ENCODE results near the gene VASH2. TPM values are rescaled to one million over a fixed set of nuclear protein-coding genes. Genes with fewer than 3 reads are reported as not detected.

The VASH2 gene
- total and polyA plus RNA-seq, 2 of the 8 experiments (the other 6 are each of a cell fraction or from before 2014, with no cell fraction given): 44.0 to 187 TPM

GRCh38 chr1:212955098-212955497 is 4.8 kb downstream of the VASH2 start:
- H3K9me3 ChIP-seq (ENCODE audit: insufficient read depth in 2 of 2, low read depth in 1 of 2, low read length in 1 of 2): no peaks in the 10 kb centered on the region
- H3K9ac ChIP-seq (replicated peaks in 1 of 4; ENCODE audit: extremely low read depth in 1 of 4, low read depth in 3 of 4, low read length in 3 of 4): no peak overlapping the region
- no peak overlapping the region for H2BK5ac ChIP-seq (ENCODE audit: low read depth, low read length)
- no peak overlapping the region for H3K56ac ChIP-seq (replicated peaks; ENCODE audit: insufficient read length, low read depth, low read length)
- no peak for DNase-seq (ENCODE audit: low read depth in 1 of 2, low spot score in 2 of 2)
- no peak overlapping the region for H4K8ac ChIP-seq (ENCODE audit: extremely low read depth, insufficient read depth, low read length)
- peaks cover 13% of the 10 kb centered on the region for H3K23me2 ChIP-seq (ENCODE audit: low read depth, low read length)
- H3K14ac ChIP-seq (ENCODE audit: insufficient read length): no peak overlapping the region
- H2BK15ac ChIP-seq (ENCODE audit: low read length): no peak overlapping the region
- peaks cover 6 to 21% (median 17%) of the 10 kb centered on the region in 4 experiments for H3K4me1 ChIP-seq (replicated peaks in 1 of 4; ENCODE audit: control insufficient read depth in 3 of 4, insufficient read depth in 4 of 4, low read length in 3 of 4)
- no peak overlapping the region for H2BK12ac ChIP-seq (ENCODE audit: low read depth, low read length)
- no peak overlapping the region for H3K27ac ChIP-seq (ENCODE audit: low read depth, low read length)
- FAIRE-seq: no peak
- no peaks in the 10 kb centered on the region for H3K27me3 ChIP-seq (replicated peaks in 1 of 4; ENCODE audit: control insufficient read depth in 3 of 4, extremely low read depth in 1 of 4, insufficient read depth in 3 of 4, low read length in 3 of 4)
- no peak overlapping the region for H2BK20ac ChIP-seq (ENCODE audit: low read length)
- H4K91ac ChIP-seq (replicated peaks; ENCODE audit: insufficient read length, low read length): no peak overlapping the region
- H3K36me3 ChIP-seq (ENCODE audit: control insufficient read depth in 2 of 4, insufficient read depth in 4 of 4, low read length in 3 of 4): peaks cover 38 to 85% (median 67%) of the 10 kb centered on the region in 4 experiments
- H3K79me2 ChIP-seq (ENCODE audit: control insufficient read depth in 1 of 2, insufficient read depth in 2 of 2, low read length in 2 of 2): peaks cover 5 to 86% of the 10 kb centered on the region in 2 experiments; a peak in 3 of 4 replicates
- CTCF ChIA-PET (ENCODE audit: partially characterized antibody): interaction anchor here (1.1 to 4.3 kb wide), 2 partner anchors 12 to 265 kb away, joined by 3 to 52 read pairs; no protein-coding TSS in a partner anchor
- 93% methylated on average over 3 of the region's 3 CpGs; no CpG with 5 or more reads in 1 of the 2 experiments for WGBS, 2 experiments (ENCODE audit: extremely low coverage in 1 of 2, insufficient coverage in 1 of 2, insufficient read length in 1 of 2, insufficient replicate concordance in 2 of 2, low coverage in 1 of 2, low lambda C conversion rate in 2 of 2, missing lambda C conversion rate in 1 of 2)
- POLR2A ChIA-PET (ENCODE audit: partially characterized antibody): interaction anchor here (1.6 to 9.3 kb wide), 10 partner anchors 9 to 97 kb away, joined by 3 to 172 read pairs (median 10); partner anchors contain the start of gene FLVCR1
- no peak overlapping the region for H3K4me3 ChIP-seq (ENCODE audit: extremely low read depth in 1 of 4, insufficient read depth in 2 of 4, low read depth in 3 of 4, low read length in 4 of 4)
- peaks cover 10 to 17% of the 10 kb centered on the region in 2 experiments for H4K20me1 ChIP-seq (replicated peaks in 1 of 2; ENCODE audit: control insufficient read depth in 1 of 2, insufficient read depth in 2 of 2, low read length in 2 of 2)
- H2BK120ac ChIP-seq (replicated peaks; ENCODE audit: low read depth, low read length): no peak overlapping the region
- no peak overlapping the region for H4K5ac ChIP-seq (ENCODE audit: insufficient read length, low read depth, low read length)
- no peak overlapping the region for H3K4ac ChIP-seq (replicated peaks; ENCODE audit: insufficient read length, low read depth, low read length)
- no peak overlapping the region for H3K23ac ChIP-seq (ENCODE audit: insufficient read length)
- no peak overlapping the region for H3K18ac ChIP-seq (ENCODE audit: extremely low read depth, low read length)
- H2AK5ac ChIP-seq (ENCODE audit: low read depth, low read length): no peak overlapping the region
- peaks cover 11% of the 10 kb centered on the region for H3K79me1 ChIP-seq (ENCODE audit: low read depth, low read length)
- H2AFZ ChIP-seq (ENCODE audit: low read length): no peak overlapping the region
- no peak overlapping the region for H3K4me2 ChIP-seq (ENCODE audit: insufficient read depth in 1 of 2, low read depth in 2 of 2, low read length in 2 of 2)
- TF ChIP-seq E2F6 (IDR thresholded peaks at IDR 0.05) (no peak), KDM5A (IDR thresholded peaks at IDR 0.05; ENCODE audit: low read length) (no peak), CHD2 (IDR thresholded peaks at IDR 0.05; ENCODE audit: low read length) (no peak), RNF2 (IDR thresholded peaks at IDR 0.05; ENCODE audit: borderline replicate concordance, low read depth, low read length, missing control alignments, poor library complexity, severe bottlenecking) (no peak), EGR1 (IDR thresholded peaks at IDR 0.05; ENCODE audit: borderline replicate concordance, low read depth, low read length) (no peak), SAP30 (IDR thresholded peaks at IDR 0.05; ENCODE audit: insufficient read depth, insufficient replicate concordance, low read length) (no peak), CHD1 (IDR thresholded peaks at IDR 0.05; ENCODE audit: low read depth, low read length) (no peak), SUZ12 (IDR thresholded peaks at IDR 0.05; ENCODE audit: low read length) (no peak), SIRT6 (IDR thresholded peaks at IDR 0.05; ENCODE audit: low read length) (no peak), CREB1 (IDR thresholded peaks at IDR 0.05) (no peak), TAF7 (optimal IDR thresholded peaks at IDR 0.05; ENCODE audit: borderline replicate concordance, low read depth, low read length) (no peak), TBP (IDR thresholded peaks at IDR 0.05; ENCODE audit: low read depth, low read length) (no peak), RFX5 (IDR thresholded peaks at IDR 0.05; ENCODE audit: borderline replicate concordance, low read depth, low read length) (no peak), FOSL1 (IDR thresholded peaks at IDR 0.05; ENCODE audit: insufficient read depth, low read depth, low read length) (no peak)
